PFSK-1 (cell line): ENCODE results near the gene CLEC2B.

Source experiments
- FOXP2 ChIP-seq: optimal IDR thresholded peaks from 2 replicates; pipeline ENCODE3; 2011; ENCODE audit warnings: borderline replicate concordance, control low read depth, inconsistent platforms; ENCODE audit not compliant: insufficient read depth; ENCODE audit errors: extremely low read length, extremely low read depth
- POLR2AphosphoS5 ChIP-seq: IDR thresholded peaks from 2 replicates; pipeline ENCODE4 v1.6.1; 2012; ENCODE audit warnings: low read depth, mild to moderate bottlenecking, control low read depth, low read length, moderate library complexity
- SIN3A ChIP-seq: IDR thresholded peaks from 2 replicates; pipeline ENCODE4 v1.6.1; 2012; ENCODE audit warnings: mild to moderate bottlenecking, low read length, moderate library complexity, borderline replicate concordance; ENCODE audit not compliant: insufficient read depth
- TAF1 ChIP-seq: IDR thresholded peaks from 2 replicates; pipeline ENCODE4 v1.6.1; 2012; ENCODE audit warnings: low read length, control low read depth, borderline replicate concordance; ENCODE audit not compliant: insufficient read depth
- TF ChIP-seq, protein P1 (sequence below), 2 experiments: IDR thresholded peaks; 2 replicates each; pipeline versions ENCODE4 v1.6.1 to v1.8.0; 2011 to 2012; ENCODE audit warnings: low read depth in 2 of 2, low read length in 2 of 2, control low read depth in 1 of 2, inconsistent platforms in 1 of 2, mild to moderate bottlenecking in 1 of 2, moderate library complexity in 1 of 2; ENCODE audit not compliant: insufficient read depth in 1 of 2

- TF ChIP-seq, protein P1, sequence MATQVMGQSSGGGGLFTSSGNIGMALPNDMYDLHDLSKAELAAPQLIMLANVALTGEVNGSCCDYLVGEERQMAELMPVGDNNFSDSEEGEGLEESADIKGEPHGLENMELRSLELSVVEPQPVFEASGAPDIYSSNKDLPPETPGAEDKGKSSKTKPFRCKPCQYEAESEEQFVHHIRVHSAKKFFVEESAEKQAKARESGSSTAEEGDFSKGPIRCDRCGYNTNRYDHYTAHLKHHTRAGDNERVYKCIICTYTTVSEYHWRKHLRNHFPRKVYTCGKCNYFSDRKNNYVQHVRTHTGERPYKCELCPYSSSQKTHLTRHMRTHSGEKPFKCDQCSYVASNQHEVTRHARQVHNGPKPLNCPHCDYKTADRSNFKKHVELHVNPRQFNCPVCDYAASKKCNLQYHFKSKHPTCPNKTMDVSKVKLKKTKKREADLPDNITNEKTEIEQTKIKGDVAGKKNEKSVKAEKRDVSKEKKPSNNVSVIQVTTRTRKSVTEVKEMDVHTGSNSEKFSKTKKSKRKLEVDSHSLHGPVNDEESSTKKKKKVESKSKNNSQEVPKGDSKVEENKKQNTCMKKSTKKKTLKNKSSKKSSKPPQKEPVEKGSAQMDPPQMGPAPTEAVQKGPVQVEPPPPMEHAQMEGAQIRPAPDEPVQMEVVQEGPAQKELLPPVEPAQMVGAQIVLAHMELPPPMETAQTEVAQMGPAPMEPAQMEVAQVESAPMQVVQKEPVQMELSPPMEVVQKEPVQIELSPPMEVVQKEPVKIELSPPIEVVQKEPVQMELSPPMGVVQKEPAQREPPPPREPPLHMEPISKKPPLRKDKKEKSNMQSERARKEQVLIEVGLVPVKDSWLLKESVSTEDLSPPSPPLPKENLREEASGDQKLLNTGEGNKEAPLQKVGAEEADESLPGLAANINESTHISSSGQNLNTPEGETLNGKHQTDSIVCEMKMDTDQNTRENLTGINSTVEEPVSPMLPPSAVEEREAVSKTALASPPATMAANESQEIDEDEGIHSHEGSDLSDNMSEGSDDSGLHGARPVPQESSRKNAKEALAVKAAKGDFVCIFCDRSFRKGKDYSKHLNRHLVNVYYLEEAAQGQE (IDR thresholded peaks at IDR 0.05; ENCODE audit: insufficient read depth in 1 of 2, low read depth in 2 of 2, low read length in 2 of 2), result no peak
- no peak for TF ChIP-seq TAF1
- no peak for TF ChIP-seq POLR2AphosphoS5
- no peak for TF ChIP-seq SIN3A
- TF ChIP-seq FOXP2, result no peak
Observed at GRCh38 chr12:9872742-9873141, 3.6 kb upstream of the CLEC2B start.
